Stimulated activated CD4-positive, alpha-beta T cell treated with anti-CD3 and anti-CD28 coated beads, TNF-alpha, amount 100 ng/mL, for 24 hours (primary cell): ENCODE data around the gene AUNIP.

Experiments used
- DNase-seq, 3 experiments: peaks; one replicate each; pipeline ENCODE4 v3.0.0-alpha.2; 2020; ENCODE audit warnings: low read depth in 3 of 3

Gene AUNIP

DNA sequence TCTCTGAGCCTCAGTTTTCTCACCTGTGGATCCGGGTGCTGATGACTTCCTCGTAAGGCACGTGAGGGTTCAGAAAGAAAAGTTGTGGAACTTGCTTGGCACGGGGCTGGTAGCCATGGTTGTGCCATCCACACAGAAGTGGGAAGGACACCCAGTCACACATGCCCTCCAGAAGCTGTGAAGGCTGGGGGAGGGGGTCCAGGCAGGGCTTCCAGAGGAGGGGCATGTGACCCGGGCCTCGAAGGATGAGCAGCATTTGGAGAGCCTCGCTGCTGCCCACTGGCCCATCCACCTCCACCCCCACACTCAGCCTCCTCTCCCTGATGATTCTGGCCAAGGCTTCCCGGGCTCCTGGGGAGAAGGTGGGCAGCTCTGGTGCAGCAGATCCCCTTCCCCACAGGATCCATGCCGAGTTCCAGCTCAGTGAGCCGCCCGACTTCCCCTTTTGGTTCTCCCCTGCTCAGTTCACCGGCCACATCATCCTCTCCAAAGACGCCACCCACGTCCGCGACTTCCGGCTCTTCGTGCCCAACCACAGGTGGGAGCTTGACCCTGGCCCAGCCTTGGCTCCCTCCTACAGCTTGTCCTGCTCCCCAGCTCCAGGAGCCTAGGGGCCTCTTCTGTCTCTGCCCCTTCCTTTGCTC, 49.9 kb downstream of the AUNIP start:
- DNase-seq: no peak

DNA sequence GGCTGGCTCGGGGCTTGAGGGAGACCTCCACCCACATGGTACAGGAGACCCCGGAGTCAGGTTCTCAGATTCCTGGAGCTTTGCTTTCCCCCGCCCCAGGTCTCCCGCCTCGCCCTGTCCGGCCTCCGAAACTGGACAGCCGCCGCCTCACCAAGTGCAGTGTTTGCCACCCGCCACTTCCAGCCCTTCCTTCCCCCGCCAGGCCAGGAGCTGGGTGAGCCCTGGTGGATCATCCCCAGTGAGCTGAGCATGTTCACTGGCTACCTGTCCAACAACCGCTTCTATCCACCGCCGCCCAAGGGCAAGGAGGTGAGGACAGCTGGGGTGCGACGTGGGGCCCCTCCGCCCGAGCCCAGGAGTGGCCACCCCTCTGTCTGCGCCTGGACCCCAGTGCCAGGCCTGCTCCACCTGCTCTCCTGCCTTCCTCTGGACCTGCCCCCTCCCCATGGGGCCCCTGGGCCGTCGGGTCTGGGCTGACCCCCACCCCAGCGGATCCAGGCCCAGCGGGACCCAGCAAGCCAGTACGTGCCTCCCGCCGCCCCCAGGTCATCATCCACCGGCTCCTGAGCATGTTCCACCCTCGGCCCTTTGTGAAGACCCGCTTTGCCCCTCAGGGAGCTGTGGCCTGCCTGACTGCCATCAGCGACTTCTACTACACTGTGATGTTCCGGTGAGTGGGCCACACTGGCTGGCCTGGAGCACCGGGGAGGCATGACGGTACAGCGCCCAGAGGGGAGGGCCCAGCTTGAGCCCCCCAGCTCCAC, 50.6 kb downstream of the AUNIP start:
- no peak for DNase-seq

DNA sequence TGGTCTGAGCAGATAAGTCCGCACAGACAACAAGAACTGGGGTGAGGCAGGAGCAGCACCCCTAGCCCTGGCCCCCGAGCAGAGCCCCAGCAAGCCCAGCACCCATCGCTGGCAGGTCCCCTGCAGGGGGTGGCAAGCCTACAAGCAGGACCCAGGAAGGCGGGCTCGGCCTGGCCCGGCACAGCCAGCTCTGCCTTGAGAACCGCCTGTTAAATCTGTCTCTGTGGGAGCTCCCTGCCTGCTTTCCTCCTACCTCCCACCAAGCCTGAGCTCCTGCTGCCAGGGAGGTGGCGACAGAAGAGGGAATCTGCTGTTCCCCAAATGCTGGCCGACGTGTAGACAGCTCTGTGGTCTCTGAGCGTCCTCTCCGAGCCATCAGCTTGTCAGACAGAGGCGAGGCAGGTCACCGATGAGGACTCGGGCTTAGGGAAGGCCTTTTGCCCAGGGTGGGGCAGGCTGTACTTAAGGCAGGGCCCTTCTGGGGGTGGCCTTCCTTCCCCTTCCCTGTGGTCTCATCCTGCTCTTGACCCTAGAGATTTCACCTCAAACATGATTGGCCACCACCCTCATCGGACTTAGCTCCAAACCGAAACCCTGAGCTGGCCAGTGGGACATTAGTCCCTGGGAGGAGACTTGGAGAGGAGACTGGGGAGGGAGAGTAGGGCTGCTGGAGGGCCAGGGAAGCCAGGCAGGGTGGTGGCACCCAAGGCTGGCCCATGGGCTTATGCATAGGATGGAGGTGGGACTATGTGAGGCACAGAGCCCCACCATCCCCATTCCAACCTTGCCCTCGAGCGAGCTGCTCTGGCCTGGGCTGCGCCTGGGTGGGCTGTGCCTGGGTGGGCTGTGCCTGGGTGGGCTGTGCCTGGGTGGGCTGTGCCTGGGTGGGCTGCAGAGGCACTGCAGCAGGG, 51.5 kb downstream of the AUNIP start:
- no peak for DNase-seq

DNA sequence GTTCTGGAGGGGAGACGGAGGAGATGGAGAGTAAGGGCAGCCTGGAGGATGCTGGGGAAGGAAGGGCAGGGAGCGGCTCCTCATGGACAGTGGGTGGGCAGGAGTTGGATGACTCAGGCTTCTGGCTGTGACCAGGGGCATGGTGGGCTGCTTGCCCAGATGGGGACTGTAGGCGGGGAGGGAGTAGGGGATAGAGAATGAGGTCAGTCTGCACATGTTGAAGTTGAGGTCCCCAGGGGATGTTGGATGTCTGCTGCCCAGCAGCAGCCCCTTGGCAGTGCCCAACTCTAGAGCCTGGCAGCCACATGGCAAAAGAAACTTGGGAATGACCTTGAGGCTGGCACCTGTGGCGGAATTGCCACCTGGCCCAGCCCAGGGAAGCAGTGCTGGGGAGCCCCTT, 52.8 kb downstream of the AUNIP start:
- no peak for DNase-seq

DNA sequence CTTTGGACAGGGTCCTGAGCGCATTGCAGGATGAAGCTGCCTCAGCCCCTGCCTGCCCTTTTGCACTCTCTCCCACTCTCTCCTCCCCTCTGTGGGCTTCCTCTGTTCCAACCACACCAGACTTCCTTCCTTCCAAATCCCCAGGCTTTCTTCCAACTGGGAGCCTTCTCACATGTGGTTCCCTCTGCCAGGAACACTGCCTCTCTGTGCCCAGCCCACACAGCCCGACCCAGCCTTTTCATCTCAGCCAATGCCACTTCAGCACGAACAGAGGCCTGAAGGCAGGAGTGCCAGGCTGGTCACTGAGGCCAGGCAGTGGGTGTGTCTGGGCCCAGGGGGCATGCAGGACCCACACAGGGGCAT, 53.4 kb downstream of the AUNIP start:
- DNase-seq: no peak

DNA sequence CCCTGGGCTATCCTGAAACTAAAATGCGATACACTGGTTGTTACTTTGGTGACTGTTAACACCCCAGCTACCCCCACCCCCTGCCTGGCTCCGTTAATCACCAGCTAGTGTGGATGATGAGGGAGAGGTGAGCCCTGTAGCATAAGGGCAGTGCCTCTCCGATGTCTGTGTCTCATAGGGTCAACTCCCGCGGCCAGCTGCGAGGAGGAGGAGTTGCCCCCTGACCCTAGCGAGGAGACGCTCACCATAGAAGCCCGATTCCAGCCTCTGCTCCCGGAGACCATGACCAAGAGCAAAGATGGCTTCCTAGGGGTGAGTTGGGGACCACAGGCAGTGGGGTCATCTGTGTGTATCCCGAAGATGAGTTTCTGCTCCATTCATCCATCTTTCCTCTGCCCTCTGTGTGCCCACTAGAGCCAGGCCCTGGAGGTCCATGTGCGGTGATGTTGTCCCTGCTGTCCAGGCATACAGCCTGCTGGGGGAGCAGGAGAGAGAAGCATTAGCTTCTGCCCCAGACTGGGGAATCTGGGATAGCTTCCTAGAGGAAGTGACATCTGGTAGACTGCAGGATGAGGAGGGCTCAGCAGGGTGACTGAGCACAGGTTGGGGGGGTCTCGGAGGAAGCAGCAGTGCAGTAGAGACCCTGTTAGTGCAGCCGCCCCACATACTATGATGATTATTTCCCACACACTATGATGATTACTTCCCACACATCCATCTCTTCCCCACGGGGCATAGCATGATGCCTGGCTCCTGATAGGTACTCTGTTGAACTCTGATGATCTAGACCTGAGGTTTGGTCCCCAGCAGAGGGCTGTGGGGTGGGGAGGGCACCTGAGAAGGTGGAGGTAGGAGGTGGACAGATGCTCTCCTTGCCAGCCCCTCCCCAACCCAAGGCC, 54.0 kb downstream of the AUNIP start:
- DNase-seq: no peak

DNA sequence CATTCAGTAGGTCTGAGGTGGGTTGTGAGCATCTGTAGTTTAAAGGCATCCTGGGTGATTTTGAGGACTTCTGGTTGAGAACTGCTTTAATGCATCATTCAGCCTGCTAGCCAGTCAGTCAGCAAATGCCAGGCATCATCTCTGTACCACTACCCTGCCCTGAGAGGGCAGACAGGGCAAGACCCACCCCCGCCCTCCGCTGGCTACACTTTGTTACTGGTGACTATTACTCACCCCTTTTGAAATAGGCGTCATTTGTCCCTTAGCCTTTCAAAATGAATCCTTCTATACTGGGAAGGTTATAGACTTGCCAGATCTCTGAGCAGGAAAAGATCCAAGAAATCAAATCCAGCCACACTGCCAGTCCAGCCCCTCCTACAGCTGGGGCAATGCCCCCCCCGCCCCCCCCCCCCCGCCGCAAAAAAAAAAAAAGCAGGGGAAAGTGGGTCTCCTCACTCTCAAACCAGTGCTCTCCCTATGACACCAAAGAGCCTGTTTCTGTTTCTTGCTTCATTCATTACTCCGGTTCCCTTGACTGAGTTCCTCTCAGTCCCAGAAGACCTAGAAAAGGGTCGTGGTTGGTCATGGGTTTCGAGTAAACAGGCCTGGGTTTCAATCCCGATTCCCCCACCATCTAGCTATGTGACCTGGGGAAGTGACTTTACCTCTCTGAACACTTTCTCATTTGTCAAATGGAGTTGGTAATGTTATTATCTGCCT, 54.9 kb downstream of the AUNIP start:
- peak in 1 of 3 experiments; percentile 47 for DNase-seq

DNA sequence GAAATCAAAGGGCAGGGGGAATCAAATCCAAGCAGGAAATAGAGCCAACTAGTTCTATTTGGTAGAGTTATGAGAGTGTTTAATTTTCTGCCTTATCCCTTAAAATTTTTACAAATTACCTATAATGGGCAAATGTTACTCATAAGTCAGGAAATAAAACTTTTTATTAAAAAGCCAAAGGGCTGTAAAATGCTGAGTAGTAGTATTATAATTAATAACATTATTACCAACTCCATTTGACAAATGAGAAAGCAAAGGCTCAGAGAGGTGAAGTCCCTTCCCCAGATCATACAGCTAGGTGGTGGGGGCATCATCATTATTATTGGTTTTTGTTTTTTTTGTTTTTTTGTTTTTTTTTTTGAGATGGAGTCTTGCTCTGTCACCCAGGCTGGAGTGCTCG, 55.9 kb downstream of the AUNIP start:
- DNase-seq: no peak

DNA sequence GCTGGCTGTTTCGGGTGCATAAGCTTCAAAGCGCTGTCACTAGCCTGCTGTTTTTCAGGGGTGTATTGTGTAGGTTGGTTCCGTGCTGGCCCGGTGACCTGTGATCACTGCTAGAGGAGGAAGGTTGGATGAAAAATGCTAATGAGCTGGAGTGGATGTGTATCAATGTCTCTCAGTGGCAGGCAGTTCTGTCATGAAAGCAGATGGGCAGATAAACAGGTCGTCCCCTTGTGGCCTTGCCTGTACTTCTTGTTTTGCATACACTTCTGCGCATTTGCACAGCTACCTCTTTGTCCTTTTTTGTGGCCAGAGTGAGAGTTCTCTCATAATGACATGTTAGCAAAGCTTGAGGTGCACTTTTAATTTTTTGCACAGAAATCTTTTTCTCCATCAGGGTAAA, 56.3 kb downstream of the AUNIP start:
- DNase-seq: no peak

DNA sequence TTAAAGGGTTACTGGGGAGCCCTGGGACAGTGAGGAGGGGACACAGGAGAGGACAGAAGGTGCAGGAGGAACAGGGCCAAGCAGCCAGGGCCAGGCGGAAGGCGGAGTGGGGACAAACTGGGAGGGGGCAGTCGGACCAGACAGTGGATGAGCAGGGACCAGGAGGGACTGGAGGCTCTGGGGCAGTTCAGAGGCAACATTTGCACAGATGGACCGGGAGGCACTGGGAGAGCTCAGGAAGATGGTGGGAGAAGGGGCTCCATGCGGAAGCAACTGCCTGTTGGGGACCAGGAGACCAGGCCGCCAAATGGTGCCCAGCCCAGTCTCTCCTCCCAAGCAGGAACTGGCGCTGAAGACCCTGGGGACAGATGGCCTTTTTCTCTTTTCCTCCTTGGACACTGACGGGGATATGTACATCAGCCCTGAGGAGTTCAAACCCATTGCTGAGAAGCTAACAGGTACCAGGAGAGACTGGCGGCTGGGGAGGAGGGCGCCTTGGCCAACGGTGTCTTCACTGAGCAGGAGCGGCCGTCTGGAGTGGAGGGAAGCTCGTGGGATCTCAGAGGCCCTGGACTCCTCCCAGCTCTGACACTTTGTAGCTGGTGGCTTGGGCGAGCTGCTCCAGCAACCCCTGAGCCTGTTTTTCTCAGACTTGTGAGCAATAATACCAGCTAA, 58.4 kb downstream of the AUNIP start:
- DNase-seq: no peak

DNA sequence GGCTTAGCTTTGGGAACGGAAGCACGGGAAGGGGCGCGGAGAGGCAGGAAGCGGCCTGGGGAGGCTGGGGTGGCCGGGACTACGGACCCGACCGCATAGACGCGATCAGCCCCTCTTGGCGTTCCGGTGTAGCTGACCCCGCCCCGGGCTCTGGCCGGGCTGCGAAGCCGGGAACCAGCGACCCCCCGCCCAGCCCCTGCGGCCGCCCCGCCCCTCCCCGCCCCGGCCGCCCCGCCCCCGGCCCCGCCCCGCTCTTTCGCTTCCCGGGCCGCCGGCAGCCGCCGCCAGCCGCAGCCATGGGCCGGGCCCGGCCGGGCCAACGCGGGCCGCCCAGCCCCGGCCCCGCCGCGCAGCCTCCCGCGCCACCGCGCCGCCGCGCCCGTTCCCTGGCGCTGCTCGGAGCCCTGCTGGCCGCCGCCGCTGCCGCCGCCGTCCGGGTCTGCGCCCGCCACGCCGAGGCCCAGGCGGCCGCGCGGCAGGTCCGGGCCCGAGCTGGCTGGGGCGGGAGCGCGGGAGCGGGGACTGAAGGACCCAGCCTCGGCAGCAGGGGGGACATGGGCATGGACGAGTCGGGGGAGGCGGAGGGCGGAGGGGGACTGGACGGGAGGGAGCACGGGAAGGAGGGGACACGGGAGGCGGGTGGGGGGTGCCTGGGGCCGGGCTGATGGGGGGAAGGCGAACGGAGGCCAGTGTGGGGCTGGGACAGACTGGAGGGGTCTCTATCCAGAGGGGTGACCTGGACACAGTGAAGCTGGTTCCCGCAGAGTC, 59.1 kb downstream of the AUNIP start, which contains the start of gene SELENON:
Gene SELENON (plus strand): TSS at position 259 of the 768 bp plus-strand sequence. CDS start 38 bp downstream, at position 297.
- peak in 1 of 3 experiments; percentile 33 for DNase-seq

DNA sequence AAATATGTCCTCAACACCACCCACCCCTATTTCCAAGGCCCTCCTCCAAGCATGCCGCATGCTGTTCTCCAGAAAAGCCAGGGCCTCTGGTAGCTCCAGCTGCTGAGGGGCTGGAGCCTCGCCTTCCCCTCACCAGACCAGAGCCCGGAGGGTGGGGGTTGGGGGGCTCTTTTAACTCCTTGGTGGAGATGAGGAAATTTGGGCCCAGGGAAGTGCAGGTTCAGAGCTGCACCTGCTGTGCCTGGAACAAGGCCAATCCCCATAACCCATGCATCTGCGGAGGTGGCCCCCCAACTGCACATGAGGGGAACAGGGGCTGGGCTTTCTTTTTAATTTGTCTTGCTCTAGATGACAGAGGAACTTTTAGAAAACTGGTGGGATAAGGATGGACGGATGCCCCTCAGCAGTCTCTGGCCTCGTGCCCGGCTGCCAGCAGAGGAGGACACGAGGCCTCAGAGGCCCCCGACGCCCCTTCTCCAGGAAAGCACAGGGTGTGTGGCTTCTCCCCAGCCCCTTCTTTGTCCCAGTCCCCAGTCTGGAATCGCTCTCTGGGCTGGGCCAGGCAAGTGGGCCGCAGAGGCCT, 59.8 kb downstream of the AUNIP start:
- DNase-seq: no peak

DNA sequence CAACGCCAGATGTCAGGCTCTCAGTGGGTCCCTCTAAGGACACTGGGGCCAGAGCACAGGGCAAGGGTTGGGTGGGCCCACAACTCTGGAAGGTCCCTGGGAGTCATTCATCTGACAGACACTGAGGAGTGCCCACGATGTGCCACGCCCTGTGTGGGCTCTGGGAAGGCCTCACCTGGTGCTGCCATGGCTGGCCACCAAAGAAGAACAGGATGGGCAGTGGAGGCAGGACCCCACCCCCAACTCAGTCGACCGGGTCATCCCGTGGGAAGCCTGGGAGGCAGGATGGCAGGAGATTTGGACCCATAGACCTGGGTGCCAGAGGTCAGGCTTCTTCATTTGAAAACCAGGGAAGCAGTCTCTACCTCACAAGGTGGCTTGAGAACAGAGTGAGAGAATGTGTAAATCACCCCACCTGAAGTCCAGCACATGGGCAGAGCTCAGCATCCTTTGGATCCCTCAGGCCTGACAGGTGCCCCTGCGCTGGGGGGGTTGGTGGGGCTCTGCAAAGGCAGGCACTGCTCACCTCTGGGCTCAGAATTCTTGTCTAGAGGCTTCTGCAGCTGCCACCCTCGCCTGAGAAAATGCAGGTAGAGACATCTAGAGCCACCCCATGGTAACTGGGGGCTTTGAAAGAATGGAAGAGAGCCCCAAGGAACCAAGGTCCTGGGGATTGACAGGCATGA, 60.4 kb downstream of the AUNIP start:
- DNase-seq: no peak

DNA sequence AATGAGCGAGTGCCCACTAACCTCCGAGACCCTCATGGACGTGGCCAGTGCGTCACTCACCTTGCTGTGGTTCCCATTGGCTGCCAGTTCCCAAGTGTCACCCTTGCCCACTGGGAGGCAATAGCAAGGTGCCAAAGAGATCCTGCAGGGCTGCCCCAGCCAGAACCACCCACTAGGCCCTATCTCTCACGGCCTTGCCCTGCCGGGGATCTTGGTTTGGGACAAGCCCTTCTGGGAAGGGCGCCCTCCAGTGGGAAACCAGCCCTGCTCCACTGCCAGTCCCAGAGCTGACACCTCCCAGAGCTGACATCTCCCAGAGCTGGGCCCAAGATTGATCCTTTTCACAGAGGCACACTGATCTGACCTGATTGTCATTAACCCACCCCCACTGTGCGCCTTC, 61.3 kb downstream of the AUNIP start:
- peak in 1 of 3 experiments; percentile 50 for DNase-seq

DNA sequence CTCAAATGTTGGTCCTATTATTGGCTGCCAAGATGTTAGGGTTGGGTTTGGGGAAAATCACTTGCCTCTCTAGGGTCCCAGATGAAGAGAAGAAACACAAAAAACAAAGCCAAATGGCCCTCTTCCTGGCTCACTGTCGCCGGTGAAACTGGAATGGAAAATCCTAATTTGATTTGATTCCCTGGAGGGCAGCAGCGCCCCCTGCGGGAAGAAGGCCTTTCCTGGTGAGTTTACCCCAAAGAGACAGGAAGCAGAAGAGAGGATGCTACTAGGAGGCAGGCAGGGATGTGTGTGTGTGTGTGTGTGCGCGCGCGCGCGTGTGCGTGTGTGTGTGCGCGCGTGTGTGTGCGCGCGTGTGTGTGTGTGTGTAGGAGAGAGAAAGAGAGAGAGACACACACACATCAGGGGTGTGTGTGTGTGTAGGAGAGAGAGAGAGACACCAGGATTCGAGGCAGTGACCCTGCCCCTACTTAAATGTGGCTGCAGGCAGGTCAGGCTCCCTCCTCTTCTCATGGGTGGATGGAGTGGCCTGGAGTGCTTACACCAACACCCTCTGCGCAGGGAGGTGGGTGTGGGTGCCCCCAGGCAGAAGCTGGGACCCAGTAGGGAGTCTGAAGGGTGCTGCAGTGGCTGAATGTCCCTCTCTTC, 62.3 kb downstream of the AUNIP start:
- peak; percentile 73 to 89 (median 79) for DNase-seq

DNA sequence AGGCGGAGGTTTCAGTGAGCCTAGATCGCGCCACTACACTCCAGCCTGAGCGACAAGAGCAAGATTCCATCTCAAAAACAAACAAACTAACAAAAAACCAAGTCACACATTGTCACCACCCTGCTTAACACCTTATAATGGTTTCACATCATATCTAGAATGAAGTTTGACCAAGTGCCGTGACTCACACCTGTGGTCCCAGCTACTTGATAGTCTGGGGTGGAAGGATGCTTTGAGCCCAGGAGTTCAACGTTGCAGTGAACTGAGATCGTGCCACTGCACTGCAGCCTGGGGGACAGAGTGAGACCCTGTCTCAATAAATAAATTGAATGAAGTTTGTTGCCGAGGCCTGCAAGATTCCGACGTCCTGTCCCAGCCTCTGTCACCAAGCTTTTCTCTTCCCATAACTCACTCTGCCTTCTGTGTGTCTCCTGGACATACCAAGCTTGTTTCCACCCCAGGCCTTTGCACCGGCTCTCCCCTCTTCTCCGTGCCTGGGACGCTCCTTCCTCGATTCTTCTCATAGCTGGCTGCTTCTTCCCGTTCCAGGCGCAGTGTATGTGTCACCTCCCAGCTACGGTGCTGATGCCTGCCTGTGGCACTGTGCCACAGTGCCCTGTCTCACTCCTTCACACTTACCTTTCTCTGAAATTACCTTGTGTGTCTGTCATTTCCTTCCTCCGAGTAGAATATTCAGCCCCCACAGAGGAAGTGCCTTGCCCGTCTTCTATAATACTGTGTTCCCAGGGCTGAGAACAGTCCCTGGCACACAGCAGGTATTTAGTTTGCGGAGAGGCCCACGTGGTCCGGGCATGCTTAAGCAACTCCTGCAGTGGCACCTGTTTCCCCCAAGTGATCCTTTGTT, 63.1 kb downstream of the AUNIP start:
- DNase-seq: peak in 1 of 3 experiments; percentile 44

DNA sequence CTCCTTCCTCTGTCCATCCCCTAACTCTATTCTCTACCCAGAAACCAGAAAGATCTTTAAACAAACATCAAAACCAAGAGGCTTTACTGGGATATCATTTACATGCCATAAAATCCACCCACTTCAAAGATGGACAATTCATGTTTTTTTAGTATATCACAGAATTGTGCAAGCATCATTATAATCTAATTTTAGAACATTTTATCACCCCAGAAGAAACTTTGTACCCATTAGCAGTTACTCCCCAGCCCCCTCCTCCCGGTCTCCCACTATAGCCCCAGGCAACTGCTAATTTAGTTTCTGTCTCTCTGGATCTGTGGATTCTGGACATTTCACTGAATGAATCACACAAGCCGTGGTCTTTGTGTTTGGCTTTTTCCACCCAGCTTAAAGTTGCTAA, 64.0 kb downstream of the AUNIP start:
- no peak for DNase-seq
